ENCODE results near the gene BPIFB2. TPM values are rescaled to one million over a fixed set of nuclear protein-coding genes. Genes with fewer than 3 reads are reported as not detected.

Gene BPIFB2
- total and polyA plus RNA-seq, 10 of the 15 experiments (the other 5 are each of a cell fraction or from before 2014, with no cell fraction given): not detected

GRCh38 chr20:32959351-32960221 lies 47.9 kb upstream of the BPIFB2 start:
- no peak for ATAC-seq
- no peaks in the 10 kb centered on the region for H3K79me2 ChIP-seq (ENCODE audit: control insufficient read depth, insufficient read depth, low read length)
- intact Hi-C loops (cut with micrococcal nuclease; ENCODE audit: unreplicated experiment) (no loop called here), in situ Hi-C loops (cut with MboI) (no loop called here)
- no peaks in the 10 kb centered on the region for H3K27me3 ChIP-seq (replicated peaks in 1 of 2; ENCODE audit: control insufficient read depth in 2 of 2, insufficient read depth in 2 of 2, low read length in 1 of 2)
- RAD21 ChIA-PET (ENCODE audit: unreplicated experiment): no interaction called here
- no peak overlapping the region for H3K4me2 ChIP-seq (ENCODE audit: control insufficient read depth, insufficient read depth)
- no peaks in the 10 kb centered on the region for H3K4me1 ChIP-seq (ENCODE audit: control insufficient read depth, insufficient read depth, low read length)
- TF ChIP-seq ZNF207 (IDR thresholded peaks at IDR 0.05; ENCODE audit: borderline replicate concordance): no peak
- no peak for TF ChIP-seq SMAD5 (IDR thresholded peaks at IDR 0.05; ENCODE audit: low read depth)
- no peak for TF ChIP-seq NFXL1 (IDR thresholded peaks at IDR 0.05; ENCODE audit: borderline replicate concordance)
- TF ChIP-seq SREBF1 (IDR thresholded peaks at IDR 0.05; ENCODE audit: low read length): no peak
- no peak for TF ChIP-seq SP1 (IDR thresholded peaks at IDR 0.05; ENCODE audit: low read depth, low read length)
- no peak for TF ChIP-seq HCFC1 (IDR thresholded peaks at IDR 0.05; ENCODE audit: low read length)
- no peak for TF ChIP-seq ZNF622 (IDR thresholded peaks at IDR 0.05)
- TF ChIP-seq E4F1 (IDR thresholded peaks at IDR 0.05; ENCODE audit: borderline replicate concordance, partially characterized antibody): no peak
- TF ChIP-seq NBN (IDR thresholded peaks at IDR 0.05): no peak
- no peak for TF ChIP-seq MEF2B (IDR thresholded peaks at IDR 0.05; ENCODE audit: partially characterized antibody, poor library complexity, severe bottlenecking)
- no peak for TF ChIP-seq RBBP5 (conservative IDR thresholded peaks at IDR 0.05)
- TF ChIP-seq HDAC2 (IDR thresholded peaks at IDR 0.05): no peak
- no peak for TF ChIP-seq RELA (IDR thresholded peaks at IDR 0.05; ENCODE audit: borderline replicate concordance, partially characterized antibody)
- no peak for TF ChIP-seq BACH1 (IDR thresholded peaks at IDR 0.05; ENCODE audit: borderline replicate concordance)
- no peak for TF ChIP-seq ZNF24 (IDR thresholded peaks at IDR 0.05)
- TF ChIP-seq STAT1 (conservative IDR thresholded peaks at IDR 0.05): no peak
- SMC1A ChIA-PET (ENCODE audit: uncharacterized antibody, unreplicated experiment): no interaction called here
- FAIRE-seq: no peak
- DNase-seq (ENCODE audit: low read depth, low spot score): no peak
- no peaks in the 10 kb centered on the region; the same call in 2 of the 3 replicates for H3K9me3 ChIP-seq (replicated peaks; ENCODE audit: control insufficient read depth, insufficient read depth, low read length)
- POLR2A ChIA-PET: no interaction called here
- H3K36me3 ChIP-seq (ENCODE audit: control insufficient read depth in 2 of 2, insufficient read depth in 2 of 2, low read length in 1 of 2): no peaks in the 10 kb centered on the region
- H4K20me1 ChIP-seq (ENCODE audit: control insufficient read depth, insufficient read depth): no peaks in the 10 kb centered on the region
- H3K9ac ChIP-seq (ENCODE audit: control insufficient read depth, insufficient read depth, low read length): no peak overlapping the region
- no peak overlapping the region for H3K27ac ChIP-seq (ENCODE audit: control insufficient read depth, insufficient read depth)
- CTCF ChIA-PET: no interaction called here
- H3K4me3 ChIP-seq: no peak overlapping the region
- no TSS peak for BruUV-seq (replicated peaks)
- H2AFZ ChIP-seq (ENCODE audit: control insufficient read depth, low read depth, low read length): no peak overlapping the region
- WGBS (ENCODE audit: insufficient coverage, insufficient replicate concordance, low lambda C conversion rate, missing lambda C conversion rate): 60% methylated on average over 14 of the region's 14 CpGs

Measured in GM12878 (cell line).